ENCODE measurements around the gene ATG13.
"Not testable (repeated sequence)": the region's sequence is repeated elsewhere in the genome, so short reads cannot be mapped to it uniquely, and the experiment has no call there.

Gene ATG13

DNA sequence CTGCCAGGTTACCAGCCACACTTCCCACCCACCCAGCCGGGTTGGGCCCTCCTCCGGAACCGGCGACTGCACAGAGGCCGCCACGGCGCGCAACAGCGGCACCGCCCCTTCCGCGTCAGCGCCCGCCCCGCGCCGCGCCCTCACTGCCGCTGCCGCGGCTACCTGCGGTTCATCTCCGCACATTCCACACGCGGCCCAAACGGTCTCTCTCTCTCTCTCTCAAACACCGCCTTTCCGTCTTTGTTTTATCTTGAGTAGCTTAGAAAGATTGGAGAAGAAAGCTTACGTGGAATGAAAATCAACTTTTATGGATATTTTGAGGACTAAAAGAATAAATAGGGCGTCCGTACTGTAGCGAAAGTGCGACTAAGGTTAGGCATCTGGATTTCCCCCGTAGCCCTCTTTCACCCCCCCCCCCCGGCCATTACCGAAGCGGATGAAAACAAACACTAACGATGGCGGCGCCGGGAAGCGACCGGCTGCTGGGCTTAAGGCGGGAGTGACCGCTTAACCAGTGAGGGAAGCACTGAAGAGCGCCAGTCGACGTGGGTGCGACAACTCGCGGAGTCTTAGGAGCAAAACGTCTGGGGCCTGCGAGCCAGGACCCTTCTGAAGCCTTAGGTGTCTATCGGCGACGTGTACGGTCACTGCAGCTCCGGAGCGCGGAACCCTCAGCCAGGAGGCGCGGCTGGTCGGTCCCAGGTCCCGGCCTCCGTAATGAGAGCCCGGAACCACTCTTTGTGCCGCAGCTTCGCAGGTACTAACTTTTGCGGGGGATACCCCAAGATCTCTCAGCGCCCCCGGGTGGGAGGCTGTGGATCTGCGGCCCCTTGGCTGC is at the start of gene ATG13, which contains the start of gene HARBI1:
Gene ATG13, plus strand, starts transcription at position 420 of the 838 bp plus-strand sequence. CDS start 26,739 bp downstream, outside the sequence.
Gene HARBI1, minus strand, starts transcription at position 94 of the 838 bp plus-strand sequence. CDS start 990 bp downstream, outside the sequence.
- DNase-seq = peak; percentile 44

DNA sequence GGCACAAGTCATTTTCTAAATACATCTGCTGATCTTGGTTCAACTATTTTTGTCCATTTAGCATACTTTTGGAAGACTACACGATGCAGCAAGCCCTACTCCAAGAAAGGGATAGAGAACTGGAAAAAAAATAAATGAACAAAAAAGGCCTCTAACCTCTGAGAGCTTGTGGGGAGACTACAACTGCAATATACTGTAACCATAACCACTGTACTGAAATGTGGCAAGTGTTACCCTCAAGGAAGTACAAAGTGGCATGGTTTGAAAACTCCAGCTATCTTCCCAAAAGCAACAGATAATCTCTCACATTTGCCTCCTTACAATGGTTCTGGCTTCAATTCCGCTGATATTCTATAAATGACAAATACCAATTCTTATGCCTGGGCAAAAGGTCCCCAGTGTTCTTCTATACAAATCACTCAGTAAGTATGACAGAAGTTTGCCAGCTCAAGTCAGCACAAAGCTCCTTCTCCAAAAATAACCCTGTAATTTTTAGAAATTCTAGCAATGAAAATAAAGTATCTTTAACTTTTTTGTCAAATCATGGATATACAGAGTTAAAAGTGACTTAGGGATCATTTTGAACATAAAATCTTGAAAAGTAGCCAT is 46.5 kb upstream of the ATG13 start:
- no peak for DNase-seq

DNA sequence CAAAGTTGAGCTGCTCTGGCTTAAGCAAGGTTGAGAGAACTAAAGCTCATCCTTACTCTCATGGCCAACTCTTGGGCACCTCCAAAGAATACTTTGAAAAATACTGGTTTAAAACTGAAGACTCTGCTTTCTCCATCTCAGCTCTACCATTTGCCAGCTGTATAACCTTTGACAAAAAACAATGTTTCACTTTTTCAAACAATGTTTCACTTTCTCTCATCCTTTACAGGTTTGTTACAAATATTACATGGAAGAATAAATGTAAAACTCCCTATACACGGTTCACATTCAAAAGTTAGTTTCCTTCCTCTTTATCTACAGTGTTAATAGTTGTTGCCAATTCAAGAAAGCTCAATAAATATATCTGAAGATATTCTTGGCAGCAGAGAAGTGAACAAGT is 42.7 kb upstream of the ATG13 start:
- no peak for DNase-seq

DNA sequence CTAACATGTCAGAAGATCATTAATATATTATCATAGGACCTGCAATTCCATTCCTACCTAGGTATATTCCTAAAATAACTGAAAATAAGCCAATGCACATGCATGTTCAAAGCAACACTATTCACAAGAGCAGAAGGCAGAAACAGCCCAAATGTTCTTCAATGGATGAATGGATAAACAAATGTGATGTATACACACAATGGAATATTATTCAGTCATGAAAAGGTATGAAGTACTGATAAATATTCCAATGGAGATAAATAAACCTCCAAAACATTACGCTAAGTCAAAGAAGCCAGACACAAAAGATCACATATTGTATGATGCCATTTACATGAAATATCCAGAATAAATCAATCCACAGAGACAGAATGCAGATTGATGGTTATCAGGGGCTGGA is 40.3 kb upstream of the ATG13 start:
- no peak for DNase-seq

DNA sequence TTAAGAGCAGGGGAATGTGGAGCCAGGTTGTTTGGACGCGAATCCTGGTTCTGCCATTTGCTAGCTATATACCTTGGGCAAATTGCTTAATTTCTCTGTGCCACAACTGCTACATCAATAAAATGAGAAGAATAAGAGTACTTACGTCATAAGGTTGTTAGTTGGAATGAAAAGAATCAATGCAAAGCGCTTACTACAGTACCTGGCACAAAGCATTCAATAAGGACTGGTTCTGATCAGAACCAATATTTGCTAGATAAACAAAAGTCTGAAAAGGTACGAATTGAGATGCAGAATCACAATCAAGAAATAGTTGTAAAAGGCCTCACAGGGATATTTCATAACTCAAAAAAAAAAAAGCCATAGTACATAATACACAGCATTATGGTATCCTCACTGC is 34.8 kb upstream of the ATG13 start:
- DNase-seq = no peak

DNA sequence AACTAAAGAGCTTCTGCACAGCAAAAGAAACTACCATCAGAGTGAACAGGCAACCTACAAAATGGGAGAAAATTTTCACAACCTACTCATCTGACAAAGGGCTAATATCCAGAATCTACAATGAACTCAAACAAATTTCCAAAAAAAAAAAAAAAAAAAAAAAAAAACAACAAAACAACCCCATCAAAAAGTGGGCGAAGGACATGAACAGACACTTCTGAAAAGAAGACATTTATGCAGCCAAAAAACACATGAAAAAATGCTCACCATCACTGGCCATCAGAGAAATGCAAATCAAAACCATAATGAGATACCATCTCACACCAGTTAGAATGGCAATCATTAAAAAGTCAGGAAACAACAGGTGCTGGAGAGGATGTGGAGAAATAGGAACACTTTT is 33.8 kb upstream of the ATG13 start:
- DNase-seq = not testable (repeated sequence)

DNA sequence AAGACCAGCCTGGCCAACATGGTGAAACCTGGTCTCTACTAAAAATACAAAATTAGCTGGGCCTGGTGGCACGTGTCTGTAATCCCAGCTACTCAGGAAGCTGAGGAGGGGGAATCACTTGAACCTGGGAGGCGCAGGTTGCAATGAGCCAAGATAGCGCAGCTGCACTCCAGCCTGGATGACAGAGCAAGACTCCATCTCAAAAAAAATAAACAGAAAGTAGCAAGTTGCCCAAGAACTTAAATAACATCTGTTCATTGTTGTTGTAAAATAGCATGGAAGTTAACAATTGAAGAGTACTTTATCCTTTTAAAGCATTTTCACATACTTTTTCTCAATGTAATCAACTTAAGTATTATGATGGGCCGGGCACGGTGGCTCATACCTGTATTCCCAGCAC is 29.2 kb upstream of the ATG13 start:
- DNase-seq = no peak

DNA sequence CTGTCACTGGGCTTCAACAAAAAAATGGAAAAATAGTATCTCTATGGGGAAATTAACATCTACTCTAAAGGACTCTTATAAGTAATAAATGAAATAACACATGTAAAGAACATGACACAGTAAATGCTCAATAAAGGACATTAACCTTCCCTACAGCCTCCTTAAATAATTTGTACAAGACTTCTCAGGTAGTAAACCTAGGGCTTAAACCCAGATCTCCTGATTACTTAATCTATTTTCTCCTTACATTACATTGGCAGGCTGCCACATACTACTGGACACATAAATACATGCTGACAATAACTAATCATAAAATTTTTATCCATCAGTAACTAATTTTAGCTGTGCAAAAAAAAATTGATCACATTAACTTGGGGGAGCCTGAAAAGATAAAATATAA is 28.4 kb upstream of the ATG13 start:
- DNase-seq = no peak

DNA sequence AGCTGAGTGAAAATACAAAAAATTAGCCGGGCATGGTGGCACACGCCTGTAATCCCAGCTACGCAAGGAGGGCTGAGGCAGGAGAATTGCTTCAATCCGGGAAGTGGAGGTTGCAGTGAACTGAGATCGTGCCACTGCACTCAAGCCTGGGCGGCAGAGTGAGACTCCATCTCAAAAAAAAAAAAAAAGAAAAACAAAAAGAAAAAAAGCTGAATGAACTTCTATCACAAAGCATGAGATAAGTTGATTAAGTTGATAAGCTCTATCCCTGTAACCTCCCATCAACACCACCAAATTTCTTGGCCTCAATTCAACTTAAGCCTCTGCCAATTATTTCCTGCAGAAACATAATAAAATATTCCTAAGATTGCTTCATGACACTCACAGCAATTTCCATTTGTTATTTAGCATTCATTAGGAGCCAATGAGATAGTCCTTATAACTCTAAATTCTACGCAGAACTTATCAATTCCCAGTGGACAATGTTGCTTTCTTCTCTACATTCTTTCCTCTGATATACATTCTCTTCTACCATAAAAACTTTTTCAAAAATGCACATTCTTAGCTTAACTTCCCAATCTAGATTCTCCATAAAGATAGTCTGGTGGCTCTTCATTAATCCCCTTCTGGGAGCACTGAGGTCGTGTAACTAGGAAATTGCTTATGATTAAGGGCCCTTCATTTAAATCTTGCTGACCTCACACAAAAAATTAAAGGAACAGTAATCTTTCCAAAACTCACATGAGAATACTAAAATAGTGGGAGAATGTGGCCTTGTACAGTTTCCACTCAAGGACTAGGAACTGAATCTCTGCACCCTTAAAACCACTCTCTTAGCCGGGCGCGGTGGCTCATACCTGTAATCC is 26.4 kb upstream of the ATG13 start:
- no peak for DNase-seq

DNA sequence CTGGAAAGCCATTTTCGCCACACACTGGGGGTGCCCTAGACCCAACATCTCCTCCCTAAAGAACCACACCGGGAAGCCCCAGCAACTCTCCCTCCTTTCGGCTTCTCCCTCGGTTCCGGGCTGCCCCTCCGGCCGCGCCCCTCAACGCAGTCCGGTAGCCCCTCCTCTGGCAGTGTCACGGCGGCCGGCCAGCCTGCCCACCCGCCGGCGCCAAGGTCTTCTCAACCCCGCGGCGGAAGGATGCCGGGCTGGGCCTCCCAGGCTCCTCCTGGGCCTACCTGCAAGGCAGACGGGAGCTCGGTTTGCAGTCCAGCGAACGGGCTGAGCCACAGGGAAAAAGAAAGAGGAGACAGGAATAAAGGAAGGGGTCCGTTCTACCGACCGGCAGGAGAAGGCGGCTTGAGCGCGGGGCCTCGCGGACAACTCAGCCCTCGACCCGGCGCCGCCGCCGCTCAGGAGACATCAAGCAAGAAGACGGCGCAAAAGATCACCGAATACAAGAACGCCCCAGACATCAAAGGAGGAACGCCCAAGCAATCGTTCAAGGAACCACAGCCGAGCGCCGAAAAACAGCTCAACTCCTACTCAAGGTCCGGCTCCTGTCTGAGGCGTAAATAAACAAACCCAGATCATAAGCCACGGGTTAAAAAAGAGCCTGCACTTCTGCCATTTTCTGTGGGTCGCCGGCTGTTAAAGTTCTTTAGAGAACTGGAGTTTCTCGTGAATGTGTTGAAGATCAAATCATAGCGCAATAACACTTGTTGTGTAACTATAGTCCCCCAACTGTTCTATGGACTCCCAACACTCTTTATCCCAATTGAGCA is 23.6 kb upstream of the ATG13 start, which contains the start of gene AMBRA1:
Gene AMBRA1, minus strand, starts transcription at position 474 of the 824 bp plus-strand sequence. CDS start 45,643 bp downstream, outside the sequence.
- peak; percentile 67 for DNase-seq

DNA sequence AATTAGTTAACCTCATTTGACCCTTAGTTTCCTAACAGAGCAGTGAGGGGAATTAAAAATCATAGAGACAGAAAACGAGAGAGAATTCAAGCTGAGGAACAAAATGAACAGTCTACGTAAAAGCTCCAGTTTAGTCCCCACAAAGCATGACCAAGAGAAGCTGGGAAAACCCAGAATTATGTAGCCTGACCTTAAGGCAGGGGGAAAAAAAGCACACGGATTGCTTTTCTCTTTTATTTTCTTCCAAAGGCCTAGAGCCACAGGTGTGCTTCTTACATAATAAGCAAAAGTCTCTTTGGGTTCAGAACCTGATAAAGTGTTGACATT is 23.0 kb upstream of the ATG13 start:
- no peak for DNase-seq

DNA sequence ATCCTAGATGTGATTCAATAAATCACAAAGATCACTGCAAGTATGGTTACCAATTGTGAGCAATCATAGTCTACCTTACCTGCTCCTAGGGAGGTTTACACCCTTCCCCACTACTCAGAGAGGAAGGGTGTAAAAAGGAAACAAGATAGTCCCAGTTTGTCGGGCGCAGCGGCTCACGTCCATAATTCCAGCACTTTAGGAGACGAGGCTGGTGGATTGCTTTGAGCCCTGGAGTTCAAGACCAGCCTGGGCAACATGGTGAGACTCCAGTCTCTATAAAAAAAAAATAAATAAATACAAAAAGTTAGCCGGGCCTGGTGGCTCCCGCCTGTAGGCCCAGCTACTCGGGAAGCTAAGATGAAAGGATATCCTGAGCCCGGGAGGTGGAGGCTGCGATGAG is 22.6 kb upstream of the ATG13 start:
- DNase-seq = no peak

DNA sequence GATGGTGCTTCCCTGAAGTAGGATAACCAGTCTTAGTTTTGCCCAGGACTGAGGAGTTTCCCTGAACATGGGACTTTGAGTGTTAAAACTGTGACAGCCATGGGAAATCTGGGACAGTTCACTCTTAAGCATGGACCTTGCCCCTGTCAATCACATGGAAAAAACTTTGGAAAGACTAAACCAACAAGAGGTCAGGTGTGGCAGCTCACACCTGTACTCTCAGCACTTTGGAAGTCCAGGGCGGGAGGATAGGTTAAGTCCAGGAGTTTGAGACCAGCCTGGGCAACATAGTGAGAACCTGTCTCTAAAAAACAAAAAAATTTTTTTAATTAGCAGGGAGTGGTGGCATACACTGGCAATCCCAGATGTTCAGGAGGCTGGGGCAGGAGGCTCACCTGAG is 20.2 kb upstream of the ATG13 start:
- DNase-seq = no peak

DNA sequence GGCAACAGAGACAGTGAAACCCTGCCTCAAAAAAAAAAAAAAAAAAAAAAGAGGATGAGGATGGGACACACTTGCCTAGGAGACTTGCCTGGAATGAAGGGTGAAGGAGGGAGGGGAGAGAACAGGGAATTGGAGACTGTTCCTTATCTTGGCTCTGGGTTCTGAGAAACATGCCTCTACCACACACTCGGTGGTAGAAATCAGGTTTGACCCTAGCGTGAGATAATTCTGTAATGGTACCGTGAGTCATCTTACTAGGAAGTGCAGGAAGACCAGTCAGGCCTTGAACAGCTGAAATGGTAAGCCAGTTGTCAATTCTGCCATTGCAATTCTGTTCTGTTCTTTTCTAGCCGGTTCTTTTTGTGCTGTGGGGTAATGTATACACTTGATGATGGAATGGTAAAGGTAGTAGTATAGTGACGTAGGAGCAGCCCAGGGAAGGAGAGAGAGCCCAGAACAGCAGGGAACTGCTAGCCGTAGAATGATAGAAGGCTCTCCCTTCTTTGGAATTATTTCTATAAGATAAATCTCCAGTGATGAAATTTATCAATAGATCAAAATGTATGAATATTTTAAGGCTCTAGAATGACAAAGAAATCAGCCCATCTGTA is 19.6 kb upstream of the ATG13 start:
- no peak for DNase-seq

DNA sequence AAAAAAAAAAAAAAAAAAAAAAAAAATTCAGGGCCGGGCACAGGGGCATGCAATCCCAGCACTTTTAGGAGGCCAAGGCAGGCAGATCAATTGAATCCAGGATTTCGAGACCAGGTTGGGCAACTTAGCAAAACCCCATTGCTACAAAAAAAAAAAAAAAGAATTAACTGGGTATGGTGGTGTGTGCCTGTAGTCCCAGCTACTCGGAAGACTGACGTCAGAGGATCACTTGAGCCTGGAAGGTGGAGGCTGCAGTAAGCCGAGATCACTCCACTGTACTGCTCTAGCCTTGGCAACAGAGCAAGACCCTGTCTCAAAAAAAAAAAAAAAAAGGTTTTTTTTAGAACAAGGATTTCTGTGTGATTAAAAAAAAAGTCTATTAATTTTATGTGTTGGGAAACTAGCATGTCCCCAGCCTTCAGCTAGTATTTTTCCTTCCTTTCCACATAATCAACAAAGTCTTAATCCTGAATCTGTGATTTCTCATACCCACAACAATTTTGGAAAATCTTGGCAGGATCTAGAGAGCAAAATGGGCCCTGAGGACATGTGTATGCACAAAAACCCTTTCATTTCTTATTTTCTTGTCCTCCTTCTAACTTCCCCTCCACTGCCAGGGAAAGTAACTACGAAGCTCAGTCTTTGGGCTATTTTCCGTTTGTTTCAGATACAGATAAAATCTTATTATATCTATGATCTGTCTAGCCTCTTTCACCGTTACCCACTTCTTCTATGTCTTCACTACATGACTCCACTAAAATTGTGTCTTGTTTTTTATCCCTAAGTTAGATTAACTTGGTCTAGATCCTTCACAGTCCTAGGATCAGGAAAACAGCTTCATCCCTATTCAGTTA is 17.8 kb upstream of the ATG13 start:
- no peak for DNase-seq

DNA sequence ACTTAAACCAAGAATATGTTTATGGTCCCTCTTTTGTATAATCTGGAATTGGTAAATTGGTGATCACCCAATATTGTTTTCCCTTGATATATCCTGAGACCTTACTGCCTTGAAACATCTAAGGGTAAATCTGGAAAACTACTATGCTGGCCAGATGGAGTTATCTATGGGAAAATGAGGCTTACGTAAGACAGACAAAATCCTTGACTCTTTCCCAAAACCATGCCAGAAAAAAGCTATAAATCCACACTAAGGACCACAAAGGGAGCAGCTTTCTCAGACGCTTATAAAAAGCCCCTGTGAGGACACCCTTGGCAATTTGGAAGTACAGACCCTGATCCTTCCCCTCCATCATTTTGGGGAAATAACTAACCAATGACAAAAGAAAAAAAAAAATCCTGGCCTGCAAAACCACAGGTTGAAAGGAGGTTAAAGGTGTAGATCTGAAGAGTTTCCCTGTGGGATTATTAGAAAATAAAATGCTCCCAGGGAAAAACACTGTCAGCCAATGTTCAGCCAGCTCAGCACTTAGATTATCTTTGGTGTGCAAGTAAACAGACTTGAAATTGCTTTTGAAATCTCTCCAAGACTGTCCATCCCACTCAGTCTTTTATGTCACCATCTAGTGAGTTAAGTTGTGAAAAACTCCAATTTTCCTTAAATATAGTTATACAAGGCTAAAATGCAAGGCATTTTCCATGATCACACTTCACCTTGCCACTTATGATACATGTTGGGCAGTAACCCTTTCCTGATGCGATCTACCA is 17.0 kb upstream of the ATG13 start:
- DNase-seq = no peak

DNA sequence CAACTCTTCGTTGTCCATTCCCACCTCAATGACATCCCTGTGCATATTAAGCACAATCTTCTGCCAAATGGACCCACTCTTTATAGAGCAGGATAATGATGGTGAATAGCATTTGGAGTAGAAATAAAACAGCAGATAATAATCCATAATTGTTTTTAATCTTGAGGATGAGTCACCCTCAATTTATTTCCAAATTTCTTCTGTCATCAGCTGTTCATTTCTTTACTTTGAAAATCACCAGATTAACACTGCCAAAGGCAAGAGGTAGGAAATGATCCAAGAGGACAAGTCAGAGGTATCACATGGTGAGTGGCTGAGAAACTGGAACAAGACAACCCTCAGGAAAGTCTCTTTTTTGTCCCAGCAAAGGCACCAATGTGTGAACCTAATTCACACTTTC is 16.2 kb upstream of the ATG13 start:
- DNase-seq = no peak

DNA sequence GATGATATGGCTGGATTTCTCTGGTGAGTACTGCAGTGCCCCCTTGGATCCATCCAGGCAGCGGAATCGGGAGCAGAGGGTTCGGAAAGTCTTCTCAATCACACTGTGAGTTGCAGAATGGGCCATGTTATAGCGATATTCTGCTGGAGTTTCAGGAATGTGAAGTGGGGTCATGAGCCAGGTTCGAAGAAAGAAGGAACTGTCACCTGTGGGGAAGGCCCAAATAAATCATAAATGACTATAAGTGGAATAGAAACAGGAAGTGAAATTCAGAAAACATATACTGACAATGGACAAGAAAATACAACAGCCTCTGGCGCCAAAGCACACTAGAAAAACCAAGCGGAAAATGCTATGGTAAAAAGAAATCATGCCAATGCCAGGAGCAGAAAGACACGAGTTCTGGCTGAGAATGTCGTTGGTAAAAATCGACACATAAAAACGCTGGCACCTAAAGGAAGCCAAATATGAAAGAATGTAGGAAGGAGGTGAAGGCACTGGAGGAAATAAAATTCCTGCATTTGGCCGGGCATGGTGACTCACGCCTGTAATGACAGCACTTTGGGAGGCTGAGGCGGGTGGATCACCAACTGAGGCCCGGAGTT is 13.5 kb upstream of the ATG13 start:
- DNase-seq = no peak

DNA sequence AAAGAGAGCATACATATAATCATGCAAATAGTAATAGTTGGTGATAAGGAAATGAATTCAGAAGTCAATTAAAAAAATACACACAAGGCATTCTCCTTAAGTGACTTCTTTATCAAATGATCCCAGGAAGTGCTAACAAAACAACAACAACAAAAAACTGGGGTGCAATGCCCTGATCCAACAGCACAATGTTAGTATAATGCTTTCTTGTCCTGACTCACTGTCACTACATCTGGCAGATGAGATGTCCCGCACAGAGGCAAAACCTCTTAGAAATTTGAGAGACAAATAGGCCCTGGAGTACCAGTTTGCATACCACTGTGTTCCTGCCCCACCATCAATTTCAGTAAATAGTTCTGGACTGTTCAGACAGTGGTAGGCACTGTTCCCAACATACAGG is 12.6 kb upstream of the ATG13 start:
- no peak for DNase-seq

DNA sequence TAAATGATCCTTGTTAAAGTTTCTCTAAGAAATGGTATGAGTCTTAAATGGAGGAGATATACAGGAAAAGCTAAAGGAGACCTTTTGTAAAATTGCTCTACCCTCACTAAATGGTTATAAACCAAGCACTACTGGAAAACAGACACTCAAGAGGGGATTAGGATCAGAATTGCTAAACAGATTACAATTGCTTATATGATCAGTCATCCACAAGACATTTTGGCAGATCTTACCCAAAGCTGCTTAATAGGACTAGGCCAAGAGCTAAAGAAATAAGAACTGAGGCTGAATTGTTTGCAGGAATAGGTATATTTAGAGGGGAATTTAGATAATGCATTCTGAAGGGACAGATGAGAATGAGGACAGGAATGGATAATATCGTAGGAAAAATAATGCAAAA is 9.8 kb upstream of the ATG13 start:
- no peak for DNase-seq

Measured in NCI-H1694 (cell line).